ENCODE data around the gene MZT2A.
"Not testable (repeated sequence)": the region's sequence is repeated elsewhere in the genome, so short reads cannot be mapped to it uniquely, and the experiment has no call there.

MZT2A gene

DNA sequence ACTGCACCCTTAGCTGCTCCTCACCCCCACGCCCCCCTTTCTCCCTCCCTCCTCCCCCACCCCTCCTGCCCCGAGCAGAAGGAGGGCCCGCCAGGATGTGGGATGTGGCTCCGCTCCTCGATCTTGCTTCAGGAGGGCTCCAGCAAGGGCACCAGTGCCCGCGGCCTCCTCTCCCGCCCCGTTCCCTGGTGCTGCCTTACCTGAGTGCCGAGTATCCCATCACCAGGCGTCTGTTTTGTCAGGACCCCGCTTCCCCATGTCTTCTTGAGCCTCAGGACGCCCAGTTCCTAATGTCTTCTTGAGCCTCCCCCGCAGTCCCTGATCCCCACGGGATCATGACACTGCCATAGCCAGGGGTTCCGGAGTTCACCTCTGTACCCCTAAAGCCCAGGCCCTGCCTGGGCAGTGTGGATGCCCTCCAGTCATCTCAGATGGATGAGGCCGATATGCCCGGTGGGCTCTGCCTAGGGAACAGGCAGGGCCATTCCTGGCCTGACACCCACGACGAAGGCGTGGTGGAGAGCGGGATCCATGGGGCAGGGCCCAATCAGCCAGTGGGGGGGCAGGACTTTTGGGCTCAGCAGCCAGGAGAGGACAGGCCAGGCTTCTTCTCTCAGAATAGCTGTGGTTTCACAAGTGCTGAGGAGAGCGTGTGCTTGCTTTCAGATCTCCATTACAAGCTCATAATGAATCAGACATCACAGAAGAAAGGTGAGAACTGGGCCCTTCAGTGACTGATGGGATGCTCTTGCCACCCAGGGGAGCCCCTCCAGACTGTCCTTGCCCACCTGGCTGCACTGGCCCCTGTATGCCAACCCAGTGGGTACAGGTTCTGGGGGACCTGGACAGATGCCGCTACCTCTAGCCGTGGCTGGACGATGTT lies 37.0 kb upstream of the MZT2A start:
- not testable (repeated sequence) for H3K36me3 ChIP-seq, H3K9ac ChIP-seq, H3K27ac ChIP-seq, H3K9me3 ChIP-seq, H4K20me1 ChIP-seq, H3K27me3 ChIP-seq, H3K4me3 ChIP-seq
- peak overlapping the region; percentile 83 for H3K4me2 ChIP-seq
- peaks cover 14% of the 10 kb centered on the region for H3K4me1 ChIP-seq

DNA sequence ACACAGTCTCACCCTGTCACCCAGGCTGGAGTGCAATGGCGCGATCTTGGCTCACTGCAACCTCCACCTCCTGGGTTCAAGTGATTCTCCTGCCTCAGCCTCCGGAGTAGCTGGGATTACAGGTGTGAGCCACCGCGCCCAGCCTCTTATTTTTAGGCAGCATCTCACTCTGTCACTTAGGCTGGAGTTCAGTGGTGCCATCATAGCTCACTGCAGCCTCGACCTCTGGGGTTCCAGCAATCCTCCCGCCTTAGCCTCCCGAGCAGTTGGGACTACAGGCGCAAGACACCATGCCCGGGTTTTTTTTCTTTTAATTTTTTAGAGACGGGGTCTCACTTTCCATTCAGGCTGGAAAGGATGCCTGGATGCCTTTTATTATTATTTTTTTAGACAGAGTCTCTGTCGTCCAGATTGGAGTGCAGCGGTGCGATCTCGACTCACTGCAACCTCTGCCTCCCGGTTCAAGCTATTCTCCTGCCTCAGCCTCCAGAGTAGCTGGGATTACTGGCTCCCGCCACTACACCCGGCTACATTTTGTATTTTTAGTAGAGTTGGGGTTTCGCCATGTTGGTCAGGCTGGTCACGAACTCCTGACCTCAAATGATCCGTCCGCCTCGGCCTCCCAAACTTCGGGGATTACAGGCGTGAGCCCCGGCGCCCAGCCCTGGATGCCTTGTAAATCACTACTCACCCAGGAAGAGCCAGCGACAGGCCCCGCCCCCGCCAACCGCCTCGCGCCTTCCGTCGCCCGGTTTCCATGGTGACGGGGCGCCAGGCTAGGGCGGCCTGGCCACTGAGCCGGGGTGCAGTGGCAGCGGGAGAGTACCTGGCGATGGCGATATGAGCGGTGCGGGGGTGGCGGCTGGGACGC lies 35.2 kb upstream of the MZT2A start, which contains the start of gene CCDC74A:
TSS of gene CCDC74A (plus strand) at position 758 of the 871 bp plus-strand sequence. CDS start at position 841, 83 bp downstream.
- peak within 1 kb of the TSS; percentile 41; the same call in 1 of the 2 replicates for H3K27ac ChIP-seq
- peak within 1 kb of the TSS; percentile 61 for H3K4me3 ChIP-seq
- H3K27me3 ChIP-seq, H3K9me3 ChIP-seq, H4K20me1 ChIP-seq, H3K9ac ChIP-seq, H3K36me3 ChIP-seq: not testable (repeated sequence)
- peak within 1 kb of the TSS; percentile 72 for H3K4me2 ChIP-seq
- peaks cover 14% of the 10 kb centered on the region for H3K4me1 ChIP-seq

DNA sequence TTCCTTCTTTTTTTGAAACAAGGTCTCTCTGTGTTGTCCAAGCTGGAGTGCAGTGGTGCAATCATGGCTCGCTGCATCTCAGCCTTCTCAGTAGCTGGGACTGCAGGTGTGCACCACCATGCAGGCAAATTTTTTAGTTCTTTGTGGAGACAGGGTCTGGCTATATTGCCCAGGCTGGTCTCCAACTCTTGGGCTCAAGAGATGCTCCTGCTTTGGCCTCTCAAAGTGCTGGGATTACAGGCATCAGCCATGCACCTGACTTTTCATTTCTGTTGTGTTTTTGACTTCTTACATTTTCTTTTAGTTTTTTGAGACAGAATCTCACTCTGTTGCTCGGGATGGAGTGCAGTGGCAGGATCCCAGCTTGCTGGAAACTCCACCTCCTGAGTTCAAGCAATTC lies 33.1 kb upstream of the MZT2A start:
- not testable (repeated sequence) for H3K27ac ChIP-seq, H4K20me1 ChIP-seq, H3K9me3 ChIP-seq, H3K9ac ChIP-seq, H3K27me3 ChIP-seq, H3K4me3 ChIP-seq, H3K4me2 ChIP-seq
- Histone ChIP-seq H3K36me3 (peaks cover 19% of the 10 kb centered on the region), H3K4me1 (peaks cover 14% of the 10 kb centered on the region)

DNA sequence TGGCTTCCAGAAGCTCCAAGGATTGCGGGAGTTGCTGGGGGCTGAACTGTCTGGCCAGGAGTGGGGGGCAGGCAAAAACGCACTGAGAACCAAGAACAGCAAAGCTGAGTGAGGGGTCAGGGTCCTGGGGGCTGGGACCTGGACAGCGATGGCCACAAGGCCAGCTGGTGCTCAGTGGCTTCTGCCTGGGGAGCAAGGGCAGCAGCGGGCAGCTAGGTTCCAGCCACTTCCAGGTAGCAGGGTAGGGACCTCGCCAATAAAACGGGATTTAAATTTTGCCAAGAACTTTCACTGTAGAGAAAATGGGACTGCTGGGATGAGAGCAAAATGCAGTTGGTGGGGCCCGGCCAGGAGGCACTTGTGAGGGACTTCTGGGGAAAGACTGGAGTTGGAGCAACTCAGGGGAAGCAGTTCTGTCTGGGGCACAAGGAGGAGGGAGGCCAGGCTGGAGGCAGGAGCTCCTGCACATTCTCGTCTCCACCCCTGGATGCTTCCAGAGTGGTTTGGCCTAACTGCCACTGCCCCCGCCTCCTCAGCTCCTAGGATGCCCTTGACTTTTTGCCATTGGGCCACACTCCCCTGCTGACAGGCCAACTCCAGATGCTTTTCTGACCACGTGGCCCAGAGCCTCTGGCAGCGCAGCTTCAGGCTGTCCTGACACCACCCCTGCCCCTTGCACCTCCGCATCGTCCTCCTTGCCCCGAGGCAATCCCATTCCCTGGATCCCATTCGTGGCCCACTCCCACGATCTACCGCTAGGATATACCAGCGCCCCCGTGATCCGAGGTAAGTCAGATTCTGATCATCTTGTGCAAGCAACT lies 30.0 kb upstream of the MZT2A start:
- no peak overlapping the region for H3K27ac ChIP-seq
- peaks cover 47% of the 10 kb centered on the region for H3K36me3 ChIP-seq
- H3K4me3 ChIP-seq = no peak overlapping the region
- peaks cover 3% of the 10 kb centered on the region for H4K20me1 ChIP-seq
- H3K9me3 ChIP-seq = no peaks in the 10 kb centered on the region
- H3K9ac ChIP-seq = no peak overlapping the region
- no peak for TF ChIP-seq Cebpa-rat (IDR thresholded peaks at IDR 0.05)
- peaks cover 2% of the 10 kb centered on the region for H3K4me1 ChIP-seq
- no peak overlapping the region for H3K4me2 ChIP-seq
- no peaks in the 10 kb centered on the region for H3K27me3 ChIP-seq

DNA sequence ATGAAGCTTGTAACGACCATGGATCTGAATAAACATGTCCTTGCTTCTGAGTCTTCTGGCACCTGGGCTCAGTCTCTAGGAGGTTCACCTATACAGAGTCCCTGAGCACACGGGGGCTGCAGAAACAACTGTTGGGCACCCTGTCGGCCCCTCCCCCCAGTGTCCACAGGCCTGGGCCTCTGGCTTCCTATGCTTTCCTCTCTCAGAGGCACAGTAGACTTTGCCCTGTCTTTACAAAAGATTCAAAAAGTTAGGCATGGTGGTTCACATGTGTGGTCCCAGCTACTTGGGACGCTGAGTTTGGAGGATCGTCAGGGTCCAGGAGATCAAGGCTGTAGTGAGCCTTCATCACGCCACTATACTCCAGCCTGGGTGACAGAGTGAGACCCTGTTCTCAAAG lies 29.3 kb upstream of the MZT2A start:
- H3K4me1 ChIP-seq, H3K9me3 ChIP-seq, H3K27ac ChIP-seq, H3K9ac ChIP-seq, H3K27me3 ChIP-seq, H3K4me2 ChIP-seq, H4K20me1 ChIP-seq, H3K4me3 ChIP-seq: not testable (repeated sequence)
- H3K36me3 ChIP-seq = peaks cover 54% of the 10 kb centered on the region

DNA sequence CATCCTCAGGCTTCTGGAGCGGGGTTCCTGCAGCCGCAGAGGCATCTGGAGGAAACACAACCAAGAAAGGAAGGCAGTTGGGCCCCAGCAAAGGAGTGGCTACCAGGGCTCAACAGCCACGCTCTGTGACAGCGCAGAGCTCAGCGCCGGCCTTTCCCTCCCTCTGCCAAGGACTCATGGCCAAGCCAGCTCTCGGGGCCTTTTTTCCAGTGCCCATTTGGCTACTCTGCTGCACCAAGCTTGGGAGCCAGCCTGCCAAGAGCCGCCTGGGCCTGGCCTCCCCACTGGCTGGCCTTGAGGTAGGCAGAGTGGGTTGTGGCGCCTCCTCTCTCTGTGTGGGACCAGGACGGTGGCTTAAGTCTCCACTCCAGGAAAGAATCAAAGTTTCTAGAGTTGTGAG lies 28.3 kb upstream of the MZT2A start:
- H3K27me3 ChIP-seq = no peaks in the 10 kb centered on the region
- no peak for TF ChIP-seq Cebpa-rat (IDR thresholded peaks at IDR 0.05)
- H3K9ac ChIP-seq = no peak overlapping the region
- H3K4me1 ChIP-seq = peaks cover 12% of the 10 kb centered on the region
- H3K27ac ChIP-seq = no peak overlapping the region
- no peaks in the 10 kb centered on the region for H3K9me3 ChIP-seq
- H3K4me2 ChIP-seq = no peak overlapping the region
- H4K20me1 ChIP-seq = peaks cover 20% of the 10 kb centered on the region
- no peak overlapping the region for H3K4me3 ChIP-seq
- peaks cover 54% of the 10 kb centered on the region for H3K36me3 ChIP-seq

DNA sequence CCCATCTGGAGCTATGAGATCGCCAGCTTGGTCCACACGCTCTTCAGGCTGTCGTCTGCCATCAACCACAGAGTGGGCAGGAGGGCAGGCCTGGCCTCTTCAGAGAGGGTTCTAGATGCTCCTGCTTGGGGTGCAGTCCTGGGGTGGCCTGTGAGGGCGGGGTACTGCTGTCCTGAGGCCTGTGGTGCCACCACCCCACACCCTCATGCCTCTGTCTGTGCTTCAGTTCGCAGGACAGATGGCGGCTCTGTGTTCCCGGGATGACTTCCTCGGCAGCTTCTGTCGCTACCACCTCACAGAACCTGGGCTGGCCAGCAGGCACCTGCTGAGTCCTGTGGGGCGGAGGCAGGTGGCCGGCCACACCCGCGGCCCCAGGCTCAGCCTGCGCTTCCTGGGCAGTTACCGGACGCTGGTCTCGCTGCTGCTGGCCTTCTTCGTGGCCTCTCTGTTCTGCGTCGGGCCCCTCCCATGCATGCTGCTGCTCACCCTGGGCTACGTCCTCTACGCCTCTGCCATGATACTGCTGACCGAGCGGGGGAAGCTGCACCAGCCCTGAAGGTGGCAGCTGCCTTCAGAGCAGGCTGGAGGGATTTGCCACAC lies 27.8 kb upstream of the MZT2A start:
- H3K4me2 ChIP-seq = not testable (repeated sequence)

DNA sequence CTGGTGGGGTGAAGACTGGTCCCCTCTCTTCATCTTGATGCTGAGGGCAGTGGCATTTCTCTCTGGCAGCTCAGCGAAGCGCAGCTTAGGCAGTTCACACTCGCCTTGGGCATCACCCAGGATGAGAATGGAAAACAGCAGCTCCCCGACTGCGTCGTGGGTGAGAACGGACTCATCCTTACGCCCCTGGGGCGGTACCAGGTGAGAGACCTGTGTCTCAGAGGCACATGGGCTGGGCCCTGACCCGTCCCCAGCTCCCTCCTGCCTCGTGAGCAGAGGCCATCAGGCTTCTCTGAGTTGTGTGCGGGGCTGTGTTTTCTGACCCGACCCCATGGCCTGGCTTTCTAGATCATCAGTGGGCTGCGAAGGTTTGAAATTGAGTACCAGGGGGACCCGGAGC lies 27.3 kb upstream of the MZT2A start:
- Histone ChIP-seq H4K20me1 (peaks cover 29% of the 10 kb centered on the region), H3K4me1 (peaks cover 17% of the 10 kb centered on the region), H3K4me2 (no peak overlapping the region), H3K36me3 (peaks cover 54% of the 10 kb centered on the region), H3K27me3 (no peaks in the 10 kb centered on the region), H3K9me3 (no peaks in the 10 kb centered on the region), H3K9ac (no peak overlapping the region), H3K4me3 (no peak overlapping the region), H3K27ac (no peak overlapping the region)
- no peak for TF ChIP-seq Cebpa-rat (IDR thresholded peaks at IDR 0.05)

More for the DNA sequence above, 27.8 kb upstream of the MZT2A start:
- H3K27ac ChIP-seq, H3K9me3 ChIP-seq, H3K27me3 ChIP-seq, H3K9ac ChIP-seq, H3K4me3 ChIP-seq: not testable (repeated sequence)
- peaks cover 12% of the 10 kb centered on the region for H3K4me1 ChIP-seq
- peaks cover 25% of the 10 kb centered on the region for H4K20me1 ChIP-seq
- peaks cover 54% of the 10 kb centered on the region for H3K36me3 ChIP-seq

DNA sequence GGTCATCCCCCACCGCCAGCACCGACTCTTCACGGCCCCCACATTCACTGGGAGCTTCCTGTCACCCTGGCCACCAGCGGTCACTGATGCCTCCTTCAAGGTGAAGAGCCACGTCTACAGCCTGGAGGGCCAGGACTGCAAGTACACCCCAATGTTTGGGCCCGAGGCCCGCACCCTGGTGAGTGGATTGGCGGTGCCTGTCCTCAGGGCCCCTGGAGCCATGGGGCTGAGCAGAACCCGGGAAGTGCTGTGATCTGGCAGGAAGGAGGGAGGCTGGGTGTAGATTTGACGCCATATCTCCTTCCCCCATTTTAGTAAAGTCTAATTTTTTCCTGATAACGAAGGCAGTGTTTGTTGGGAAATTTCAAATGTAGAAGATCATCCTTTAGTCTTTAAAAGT lies 26.3 kb upstream of the MZT2A start:
- peaks cover 37% of the 10 kb centered on the region for H4K20me1 ChIP-seq
- not testable (repeated sequence) for H3K27me3 ChIP-seq, H3K9me3 ChIP-seq, H3K4me2 ChIP-seq, H3K4me3 ChIP-seq, H3K9ac ChIP-seq, H3K27ac ChIP-seq
- H3K4me1 ChIP-seq = peaks cover 27% of the 10 kb centered on the region
- H3K36me3 ChIP-seq = peaks cover 54% of the 10 kb centered on the region

DNA sequence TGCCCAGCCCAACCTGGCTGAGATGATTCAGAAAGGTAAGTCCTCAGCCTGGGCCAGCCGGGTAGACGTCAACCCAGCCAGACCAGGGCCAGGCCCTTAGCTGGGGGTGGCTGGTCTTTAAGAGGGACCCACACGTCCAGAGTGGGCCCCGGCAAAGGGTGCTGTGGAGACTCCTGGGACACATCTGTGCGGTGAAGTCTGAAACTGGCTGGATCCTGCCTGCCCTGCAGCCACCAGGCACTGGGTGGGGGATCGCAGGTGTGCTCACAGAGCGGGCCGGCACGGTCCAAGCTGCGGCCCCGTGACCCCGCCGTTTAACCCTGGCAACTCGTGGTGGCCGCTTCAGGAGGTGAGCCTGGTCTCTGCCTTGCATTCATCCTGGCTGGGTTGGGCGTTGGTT lies 25.7 kb upstream of the MZT2A start:
- Histone ChIP-seq H3K36me3 (peaks cover 55% of the 10 kb centered on the region), H4K20me1 (peaks cover 43% of the 10 kb centered on the region), H3K4me1 (peaks cover 33% of the 10 kb centered on the region)
- not testable (repeated sequence) for H3K9me3 ChIP-seq, H3K27me3 ChIP-seq, H3K9ac ChIP-seq, H3K27ac ChIP-seq, H3K4me2 ChIP-seq, H3K4me3 ChIP-seq
